Measurements from ENCODE around the gene MPDZ.

DNA sequence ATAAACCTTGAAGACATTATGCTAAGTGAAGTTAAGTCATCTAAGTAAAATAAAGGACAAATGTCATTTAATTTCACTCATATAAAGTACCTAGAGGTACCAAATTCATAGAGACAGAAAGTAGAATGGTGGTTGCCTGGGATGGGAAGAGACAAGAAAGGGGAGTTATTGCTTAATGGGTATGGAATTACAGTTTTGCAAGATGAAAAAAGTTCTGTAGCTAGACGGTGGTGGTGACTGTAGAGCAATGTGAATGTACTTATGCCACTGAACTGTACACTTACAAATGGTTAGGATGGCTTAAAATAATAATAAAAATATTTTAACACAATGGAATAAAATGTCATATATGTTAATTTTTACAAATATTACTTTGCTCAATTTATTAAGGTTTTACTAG lies 128.0 kb downstream of the MPDZ start:
- no peak for TF ChIP-seq CTCF (IDR thresholded peaks at IDR 0.05)
- TF ChIP-seq REST (IDR thresholded peaks at IDR 0.05; ENCODE audit: insufficient read depth in 1 of 2, low read depth in 2 of 2, low read length in 1 of 2): no peak
- TF ChIP-seq POLR2AphosphoS5 (IDR thresholded peaks at IDR 0.05; ENCODE audit: low read depth, low read length): no peak
